Immature natural killer cell (primary cell): ENCODE results near the gene PRSS33. TPM values are rescaled to one million over a fixed set of nuclear protein-coding genes. Genes with fewer than 3 reads are reported as not detected.

Experiments
- DNase-seq, 3 donors: peaks; one replicate each; pipeline ENCODE4 v3.0.0; 2022; ENCODE audit warnings: mixed read lengths in 1 of 3
- H3K27ac Mint-ChIP-seq, 6 donors: one replicate each; pipeline ENCODE4 v1.8.0; 2020; ENCODE audit warnings: mixed read lengths in 6 of 6, mild to moderate bottlenecking in 5 of 6, inconsistent platforms in 4 of 6, moderate library complexity in 3 of 6
- H3K27me3 Mint-ChIP-seq, 3 donors: one replicate each; pipeline ENCODE4 v1.8.0; 2020 to 2021; ENCODE audit warnings: low read depth in 3 of 3, mild to moderate bottlenecking in 3 of 3, mixed read lengths in 3 of 3, moderate library complexity in 3 of 3, inconsistent platforms in 1 of 3
- H3K36me3 Mint-ChIP-seq, 3 donors: one replicate each; pipeline ENCODE4 v1.8.0; 2020; ENCODE audit warnings: mixed read lengths in 3 of 3, inconsistent platforms in 2 of 3, mild to moderate bottlenecking in 2 of 3
- H3K4me1 Mint-ChIP-seq, 2 donors: one replicate each; pipeline ENCODE4 v1.8.0; 2020; ENCODE audit warnings: inconsistent platforms in 2 of 2, mild to moderate bottlenecking in 2 of 2, mixed read lengths in 2 of 2, moderate library complexity in 1 of 2
- H3K4me3 Mint-ChIP-seq, 5 donors: one replicate each; pipeline ENCODE4 v1.8.0; 2020; ENCODE audit warnings: mild to moderate bottlenecking in 5 of 5, mixed read lengths in 5 of 5, inconsistent platforms in 3 of 5, moderate library complexity in 3 of 5
- H3K9me3 Mint-ChIP-seq, 6 donors: one replicate each; pipeline ENCODE4 v1.8.0; 2020; ENCODE audit warnings: mild to moderate bottlenecking in 6 of 6, mixed read lengths in 6 of 6, inconsistent platforms in 4 of 6, moderate library complexity in 3 of 6
- polyA plus RNA-seq, 3 donors: library from polyadenylated mRNA; unstranded; fragments of 300-500 nt; fragmentation: Illumina TruSeq; gene quantifications; one replicate each; pipeline ENCODE4 v1.2.3, GENCODE V29; 2021

The PRSS33 gene
- polyA plus RNA-seq, 3 donors from 2014 or later, result 1.1 to 4.0 TPM; not detected in 1

DNA sequence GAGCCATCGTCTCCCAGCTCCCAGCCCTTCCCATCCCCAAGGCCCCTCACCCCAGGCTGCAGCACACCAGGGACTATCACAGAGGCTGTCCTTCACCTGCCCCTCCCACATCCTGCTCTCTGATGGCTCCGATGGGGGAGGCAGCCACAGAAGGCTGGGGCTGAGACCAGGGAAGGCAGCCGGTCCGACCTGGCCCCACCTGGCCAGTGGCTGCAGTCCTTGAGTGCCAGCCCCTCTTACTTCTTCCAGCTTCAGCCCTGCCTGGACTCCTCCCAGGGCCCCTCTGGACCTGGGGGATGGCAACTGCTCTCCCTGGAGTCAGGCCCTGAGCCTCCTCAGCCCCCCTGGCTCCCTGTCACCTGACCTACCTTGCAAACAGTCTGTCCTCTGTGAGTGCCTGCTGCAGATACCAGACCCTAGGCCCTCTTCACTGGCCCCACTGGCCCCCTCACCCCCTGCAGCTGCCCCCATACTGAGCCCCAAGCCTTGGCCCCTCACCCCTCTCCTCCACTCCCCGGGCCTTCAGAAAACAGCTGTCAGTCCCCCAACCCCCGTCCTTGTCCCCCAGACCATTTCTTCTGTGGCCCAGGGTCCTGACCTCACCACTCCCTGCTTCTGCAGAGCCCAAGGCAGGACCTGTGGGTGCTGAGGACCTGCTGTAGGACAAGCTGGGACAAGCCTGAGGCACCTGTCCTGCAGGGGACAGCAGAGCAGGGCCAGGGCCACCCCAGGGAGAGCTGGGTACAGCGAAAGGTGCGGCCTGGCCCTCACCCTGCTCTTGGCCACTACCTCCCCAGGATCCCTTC is 47.5 kb downstream of the PRSS33 start:
- Mint-ChIP-seq H3K4me1 (no peaks in the 10 kb centered on the region), H3K27ac (no peak overlapping the region), H3K4me3 (no peak overlapping the region), H3K27me3 (peaks cover 0 to 3% (median 2%) of the 10 kb centered on the region in 3 donors), H3K36me3 (no peaks in the 10 kb centered on the region), H3K9me3 (no peaks in the 10 kb centered on the region)
- no peak for DNase-seq

DNA sequence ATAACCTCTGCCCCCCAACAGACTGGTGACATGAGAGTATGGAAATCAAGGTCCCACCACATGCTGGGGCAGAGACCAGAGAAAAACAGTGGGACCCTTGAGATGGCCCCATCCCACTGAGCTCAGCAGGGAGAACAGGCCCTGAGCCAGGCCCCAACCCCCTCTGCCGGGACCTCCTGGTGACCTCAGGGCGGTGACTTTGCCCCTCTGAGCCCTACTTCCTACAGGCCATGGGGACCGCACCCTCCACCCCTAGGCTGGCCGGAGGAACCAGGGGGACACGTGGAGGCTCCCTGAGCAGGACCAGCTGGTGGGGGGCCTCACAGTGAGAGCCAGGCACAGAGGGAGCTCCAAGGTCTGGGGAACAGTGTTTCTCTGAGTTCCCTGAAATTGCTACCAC is 48.7 kb downstream of the PRSS33 start:
- no peak for DNase-seq
- H3K4me3 Mint-ChIP-seq, result no peak overlapping the region
- H3K27ac Mint-ChIP-seq, result no peak overlapping the region
- H3K36me3 Mint-ChIP-seq, result no peaks in the 10 kb centered on the region
- peaks cover 0 to 3% (median under 1%) of the 10 kb centered on the region in 3 donors for H3K27me3 Mint-ChIP-seq
- H3K4me1 Mint-ChIP-seq, result no peaks in the 10 kb centered on the region
- H3K9me3 Mint-ChIP-seq, result no peaks in the 10 kb centered on the region

- Mint-ChIP-seq H3K27ac (no peak overlapping the region), H3K9me3 (no peaks in the 10 kb centered on the region), H3K4me3 (no peak overlapping the region), H3K4me1 (no peaks in the 10 kb centered on the region), H3K27me3 (peaks cover 0 to 3% (median 0%) of the 10 kb centered on the region in 3 donors), H3K36me3 (no peaks in the 10 kb centered on the region)
- no peak for DNase-seq
Observed at GRCh38 chr16:2737895-2738418, 49.4 kb downstream of the PRSS33 start.

DNA sequence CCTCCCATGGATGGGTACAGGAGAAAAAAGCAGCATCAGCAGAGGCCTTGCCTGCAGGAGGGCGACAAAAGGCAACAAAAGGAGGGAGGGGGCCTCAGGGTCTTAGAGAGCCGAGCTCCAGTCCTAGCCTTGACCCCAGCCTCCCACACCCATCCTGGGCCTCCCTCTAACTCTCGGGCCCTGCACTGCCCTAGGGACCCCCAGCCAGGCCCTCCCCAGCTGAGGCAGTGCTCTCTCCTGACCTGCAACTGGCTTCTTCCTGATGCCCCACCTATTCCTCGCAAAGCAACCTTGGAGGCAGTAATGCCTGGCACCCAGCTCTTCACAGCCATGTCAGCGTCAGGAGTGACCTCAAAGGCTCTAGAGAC is 50.1 kb downstream of the PRSS33 start:
- Mint-ChIP-seq H3K4me1 (no peaks in the 10 kb centered on the region), H3K36me3 (no peaks in the 10 kb centered on the region), H3K27me3 (peaks cover 0 to 3% (median 0%) of the 10 kb centered on the region in 3 donors), H3K9me3 (no peaks in the 10 kb centered on the region), H3K4me3 (no peak overlapping the region), H3K27ac (no peak overlapping the region)
- no peak for DNase-seq

GRCh38 chr16:2736476-2737237 is 50.7 kb downstream of the PRSS33 start:
- DNase-seq, result no peak
- Mint-ChIP-seq H3K27ac (no peak overlapping the region), H3K4me1 (no peaks in the 10 kb centered on the region), H3K27me3 (peaks cover 0 to 5% (median 0%) of the 10 kb centered on the region in 3 donors), H3K4me3 (no peak overlapping the region), H3K36me3 (no peaks in the 10 kb centered on the region), H3K9me3 (no peaks in the 10 kb centered on the region)

DNA sequence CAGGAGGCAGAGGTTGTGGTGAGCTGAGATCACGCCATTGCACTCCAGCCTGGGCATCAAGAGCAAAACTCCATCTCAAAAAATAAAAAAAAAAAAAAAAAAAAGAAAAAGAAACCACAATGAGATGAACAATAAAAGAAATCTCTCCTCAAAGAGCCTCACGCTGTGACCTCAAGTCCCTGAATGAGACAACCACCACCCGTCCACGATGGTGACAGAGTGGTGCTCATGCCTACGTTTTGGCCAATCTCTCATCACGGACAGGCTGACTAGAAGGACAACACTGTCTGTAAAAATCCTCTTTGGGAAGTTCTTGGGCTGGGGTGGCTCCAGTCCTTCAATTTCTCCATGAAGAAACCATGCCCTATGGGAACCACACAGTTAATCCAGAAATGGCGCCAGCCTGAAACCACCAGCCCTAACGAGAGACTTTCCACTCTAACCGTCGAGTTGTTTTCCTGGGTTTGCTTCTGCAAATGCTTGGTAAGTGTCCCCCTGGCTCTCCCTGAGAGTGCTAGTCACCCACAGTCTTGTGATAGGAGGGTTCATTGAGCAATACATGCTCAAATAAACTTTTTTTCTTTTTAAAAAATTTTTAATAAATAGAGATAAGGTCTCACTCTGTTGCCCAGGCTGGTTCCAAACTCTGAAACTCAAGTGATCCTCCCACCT is 52.4 kb downstream of the PRSS33 start:
- DNase-seq, result no peak
- no peak overlapping the region for H3K4me3 Mint-ChIP-seq
- H3K27ac Mint-ChIP-seq, result no peak overlapping the region
- H3K9me3 Mint-ChIP-seq, result no peaks in the 10 kb centered on the region
- no peaks in the 10 kb centered on the region for H3K36me3 Mint-ChIP-seq
- H3K4me1 Mint-ChIP-seq, result no peaks in the 10 kb centered on the region
- H3K27me3 Mint-ChIP-seq, result peaks cover 0 to 3% (median 0%) of the 10 kb centered on the region in 3 donors

Other genes with a start within 250 kb of the PRSS33 start
- 10 to 100 TPM; 26.3 to 48.8 (median 27.1) TPM for gene PDPK1, start 249.5 kb downstream of the PRSS33 start, polyA plus RNA-seq
- 10 to 100 TPM; 22.2 to 38.9 (median 25.9) TPM for gene KCTD5, start 105.0 kb downstream of the PRSS33 start, polyA plus RNA-seq
- under 1 TPM in 1 of 3 donors, not detected in 2; 0.18 TPM for gene PRSS27, start 67.3 kb downstream of the PRSS33 start, polyA plus RNA-seq
- gene SRRM2, start 34.9 kb downstream of the PRSS33 start, polyA plus RNA-seq, result 100 to 1,000 TPM in 1 of 3 donors, 10 to 100 TPM in 2; 11.5 to 113 (median 24.2) TPM
- gene ELOB, start 10.3 kb downstream of the PRSS33 start, polyA plus RNA-seq, result 100 to 1,000 TPM; 252 to 523 (median 328) TPM
- gene PRSS41, start 10.9 kb upstream of the PRSS33 start, polyA plus RNA-seq, result not detected
- gene PRSS21, start 29.7 kb upstream of the PRSS33 start, polyA plus RNA-seq, result 10 to 100 TPM in 1 of 3 donors, 1 to 10 TPM in 2; 3.1 to 11.0 (median 6.8) TPM
- gene ZG16B, start 42.7 kb upstream of the PRSS33 start, polyA plus RNA-seq, result 1 to 10 TPM; 1.2 to 3.9 (median 1.5) TPM
- under 1 TPM in 2 of 3 donors, not detected in 1; 0.23 to 0.40 TPM for gene PRSS22, start 70.6 kb upstream of the PRSS33 start, polyA plus RNA-seq
- gene FLYWCH2, start 95.7 kb upstream of the PRSS33 start, polyA plus RNA-seq, result 10 to 100 TPM; 15.9 to 24.5 (median 18.3) TPM
- gene FLYWCH1, start 124.4 kb upstream of the PRSS33 start, polyA plus RNA-seq, result 10 to 100 TPM in 1 of 3 donors, 1 to 10 TPM in 2; 2.5 to 16.1 (median 4.8) TPM
- gene KREMEN2, start 176.7 kb upstream of the PRSS33 start, polyA plus RNA-seq, result not detected
- 1 to 10 TPM; 2.7 to 3.5 (median 2.7) TPM for gene PAQR4, start 181.8 kb upstream of the PRSS33 start, polyA plus RNA-seq
- gene PKMYT1, start 192.9 kb upstream of the PRSS33 start, polyA plus RNA-seq, result 1 to 10 TPM in 2 of 3 donors, not detected in 1; 3.2 to 4.3 TPM
- gene CLDN9, start 225.4 kb upstream of the PRSS33 start, polyA plus RNA-seq, result not detected
- gene CLDN6, start 230.6 kb upstream of the PRSS33 start, polyA plus RNA-seq, result not detected
- 1 to 10 TPM; 1.2 to 1.4 (median 1.4) TPM for gene TNFRSF12A, start 232.8 kb upstream of the PRSS33 start, polyA plus RNA-seq
- 10 to 100 TPM; 17.2 to 37.3 (median 21.5) TPM for gene HCFC1R1, start 236.4 kb upstream of the PRSS33 start, polyA plus RNA-seq
- gene THOC6, start 236.5 kb upstream of the PRSS33 start, polyA plus RNA-seq, result 10 to 100 TPM; 40.1 to 45.4 (median 42.1) TPM
- gene BICDL2, start 249.4 kb upstream of the PRSS33 start, polyA plus RNA-seq, result not detected